Measurements from ENCODE around the gene FBXO42.

DNA sequence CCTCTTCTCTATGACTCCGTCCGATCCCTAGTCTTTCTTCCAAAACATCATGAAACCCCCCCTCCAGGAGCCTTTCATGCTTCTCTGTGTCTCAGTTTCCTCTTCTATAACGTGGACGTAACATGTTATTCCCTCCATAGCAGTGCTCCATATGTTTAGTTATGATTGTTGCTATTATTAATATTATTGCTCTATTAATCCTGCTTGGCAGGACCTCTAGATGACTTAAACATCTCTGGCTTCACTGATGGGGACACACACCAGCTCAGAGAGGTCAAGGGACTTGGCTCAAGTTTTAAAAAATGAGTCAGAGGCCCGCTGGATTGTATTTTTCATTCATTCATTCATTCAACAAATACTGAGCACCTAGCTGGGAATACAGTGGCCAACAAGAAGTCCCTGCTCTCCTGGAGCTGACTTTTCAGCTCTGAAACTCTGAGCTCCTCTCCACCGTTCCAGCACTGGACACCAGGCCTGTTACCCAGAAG is 114.9 kb downstream of the FBXO42 start:
- TF ChIP-seq POLR2A (IDR thresholded peaks at IDR 0.05; ENCODE audit: low read depth) (no peak), POLR2AphosphoS5 (IDR thresholded peaks at IDR 0.05) (peak in 1 of 2 donors; percentile 43)
- TF ChIP-seq, protein P1, sequence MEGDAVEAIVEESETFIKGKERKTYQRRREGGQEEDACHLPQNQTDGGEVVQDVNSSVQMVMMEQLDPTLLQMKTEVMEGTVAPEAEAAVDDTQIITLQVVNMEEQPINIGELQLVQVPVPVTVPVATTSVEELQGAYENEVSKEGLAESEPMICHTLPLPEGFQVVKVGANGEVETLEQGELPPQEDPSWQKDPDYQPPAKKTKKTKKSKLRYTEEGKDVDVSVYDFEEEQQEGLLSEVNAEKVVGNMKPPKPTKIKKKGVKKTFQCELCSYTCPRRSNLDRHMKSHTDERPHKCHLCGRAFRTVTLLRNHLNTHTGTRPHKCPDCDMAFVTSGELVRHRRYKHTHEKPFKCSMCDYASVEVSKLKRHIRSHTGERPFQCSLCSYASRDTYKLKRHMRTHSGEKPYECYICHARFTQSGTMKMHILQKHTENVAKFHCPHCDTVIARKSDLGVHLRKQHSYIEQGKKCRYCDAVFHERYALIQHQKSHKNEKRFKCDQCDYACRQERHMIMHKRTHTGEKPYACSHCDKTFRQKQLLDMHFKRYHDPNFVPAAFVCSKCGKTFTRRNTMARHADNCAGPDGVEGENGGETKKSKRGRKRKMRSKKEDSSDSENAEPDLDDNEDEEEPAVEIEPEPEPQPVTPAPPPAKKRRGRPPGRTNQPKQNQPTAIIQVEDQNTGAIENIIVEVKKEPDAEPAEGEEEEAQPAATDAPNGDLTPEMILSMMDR (IDR thresholded peaks at IDR 0.05): no peak

Measured in esophagus muscularis mucosa (tissue), 3 donors.